HepG2 (cell line): ENCODE data around the gene AGTPBP1. TPM values are rescaled to one million over a fixed set of nuclear protein-coding genes. Genes with fewer than 3 reads are reported as not detected.

Experiments used
- FOXA1 ChIP-seq, 2 experiments: fragments of 450-650 bp in 1 of 2; sonication (generic) in 1 of 2; formaldehyde crosslinking in 1 of 2; IDR thresholded peaks; 2 replicates each; pipeline versions ENCODE4 v1.4.0 to v1.6.1; 2016 to 2020; ENCODE audit warnings: missing genetic modification reagents in 1 of 2
- PHF8 ChIP-seq: sonication (generic); formaldehyde crosslinking; IDR thresholded peaks from 2 replicates; pipeline ENCODE4 v1.5.0; 2020; ENCODE audit warnings: missing genetic modification reagents
- PITX1 ChIP-seq: sonication (generic); formaldehyde crosslinking; IDR thresholded peaks from 2 replicates; pipeline ENCODE4 v1.5.1; 2020; ENCODE audit warnings: mild to moderate bottlenecking, missing genetic modification reagents
- RORA ChIP-seq: sonication (generic); formaldehyde crosslinking; IDR thresholded peaks from 2 replicates; pipeline ENCODE4 v1.5.0; 2020; ENCODE audit warnings: mild to moderate bottlenecking, missing genetic modification reagents, moderate library complexity
- SOX5 ChIP-seq: IDR thresholded peaks from 2 replicates; pipeline ENCODE4 v1.6.1; 2016; ENCODE audit warnings: borderline replicate concordance
- TBX2 ChIP-seq: sonication (generic); formaldehyde crosslinking; IDR thresholded peaks from 2 replicates; pipeline ENCODE4 v1.5.0; 2020; ENCODE audit warnings: missing genetic modification reagents, mild to moderate bottlenecking, borderline replicate concordance
- TEAD3 ChIP-seq: optimal IDR thresholded peaks from 2 replicates; pipeline ENCODE3; 2016; ENCODE audit warnings: borderline replicate concordance
- ZBTB3 ChIP-seq: sonication (generic); formaldehyde crosslinking; IDR thresholded peaks from 2 replicates; pipeline ENCODE4 v1.4.0; 2020; ENCODE audit warnings: low read depth, mild to moderate bottlenecking, moderate library complexity, missing genetic modification reagents, borderline replicate concordance
- ZKSCAN5 ChIP-seq: sonication (generic); formaldehyde crosslinking; IDR thresholded peaks from 2 replicates; pipeline ENCODE4 v1.5.1; 2020; ENCODE audit warnings: mild to moderate bottlenecking, missing genetic modification reagents
- ZNF292 ChIP-seq: sonication (generic); formaldehyde crosslinking; IDR thresholded peaks from 2 replicates; pipeline ENCODE4 v1.8.1; 2022; ENCODE audit warnings: mild to moderate bottlenecking, low read depth, missing genetic modification reagents, borderline replicate concordance
- ZSCAN25 ChIP-seq: sonication (generic); formaldehyde crosslinking; IDR thresholded peaks from 2 replicates; pipeline ENCODE4 v1.8.0; 2022; ENCODE audit warnings: mild to moderate bottlenecking, missing genetic modification reagents
- polyA plus RNA-seq, 8 experiments: library from polyadenylated mRNA; depleted of rRNA in 3 of 8; stranded (reverse) in 7 of 8; unstranded in 1 of 8; fragments of >200 nt; fragmentation: Illumina TruSeq in 4 of 8; extraction: Trizol in 4 of 8; gene quantifications; 2 replicates each; pipeline versions ENCODE4 v1.2.1 to v1.2.3, GENCODE V29; 2011 to 2016; ENCODE audit warnings: low read depth in 4 of 8, missing spikeins in 1 of 8, mixed read lengths in 1 of 8; ENCODE audit not compliant: insufficient read depth in 1 of 8
- total RNA-seq, 5 experiments: library from RNA; depleted of rRNA; stranded (reverse); fragments of >200 nt; fragmentation: Illumina TruSeq; extraction: Trizol; gene quantifications; 2 replicates each; pipeline ENCODE4 v1.2.3, GENCODE V29; 2016; ENCODE audit warnings: low read depth in 1 of 5
- TF ChIP-seq, protein P1 (sequence below), 2 experiments: sonication (generic) in 1 of 2; formaldehyde crosslinking in 1 of 2; IDR thresholded peaks; 2 replicates each; pipeline versions ENCODE4 v1.5.1 to v1.6.1; 2011 to 2020; ENCODE audit warnings: borderline replicate concordance in 1 of 2, low read depth in 1 of 2, low read length in 1 of 2, mild to moderate bottlenecking in 1 of 2, missing genetic modification reagents in 1 of 2, moderate library complexity in 1 of 2
- TF ChIP-seq, protein P2 (sequence below): sonication (generic); formaldehyde crosslinking; IDR thresholded peaks from 2 replicates; pipeline ENCODE4 v1.5.0; 2020; ENCODE audit warnings: missing genetic modification reagents
- TF ChIP-seq, protein P3 (sequence below): IDR thresholded peaks from 2 replicates; pipeline ENCODE4 v1.6.1; 2012; ENCODE audit warnings: low read depth, low read length, improper control_type of control experiment
- TF ChIP-seq, protein P4 (sequence below): sonication (generic); formaldehyde crosslinking; IDR thresholded peaks from 2 replicates; pipeline ENCODE4 v1.5.0; 2020; ENCODE audit warnings: missing genetic modification reagents
- TF ChIP-seq, protein P5 (sequence below): sonication (generic); formaldehyde crosslinking; IDR thresholded peaks from 2 replicates; pipeline ENCODE4 v1.4.0; 2020; ENCODE audit warnings: missing genetic modification reagents, low read depth, mild to moderate bottlenecking, borderline replicate concordance

AGTPBP1 gene
- total and polyA plus RNA-seq, 2 of the 13 experiments (the other 11 are each of a cell fraction or from before 2014, with no cell fraction given): 9.7 to 22.3 TPM

DNA sequence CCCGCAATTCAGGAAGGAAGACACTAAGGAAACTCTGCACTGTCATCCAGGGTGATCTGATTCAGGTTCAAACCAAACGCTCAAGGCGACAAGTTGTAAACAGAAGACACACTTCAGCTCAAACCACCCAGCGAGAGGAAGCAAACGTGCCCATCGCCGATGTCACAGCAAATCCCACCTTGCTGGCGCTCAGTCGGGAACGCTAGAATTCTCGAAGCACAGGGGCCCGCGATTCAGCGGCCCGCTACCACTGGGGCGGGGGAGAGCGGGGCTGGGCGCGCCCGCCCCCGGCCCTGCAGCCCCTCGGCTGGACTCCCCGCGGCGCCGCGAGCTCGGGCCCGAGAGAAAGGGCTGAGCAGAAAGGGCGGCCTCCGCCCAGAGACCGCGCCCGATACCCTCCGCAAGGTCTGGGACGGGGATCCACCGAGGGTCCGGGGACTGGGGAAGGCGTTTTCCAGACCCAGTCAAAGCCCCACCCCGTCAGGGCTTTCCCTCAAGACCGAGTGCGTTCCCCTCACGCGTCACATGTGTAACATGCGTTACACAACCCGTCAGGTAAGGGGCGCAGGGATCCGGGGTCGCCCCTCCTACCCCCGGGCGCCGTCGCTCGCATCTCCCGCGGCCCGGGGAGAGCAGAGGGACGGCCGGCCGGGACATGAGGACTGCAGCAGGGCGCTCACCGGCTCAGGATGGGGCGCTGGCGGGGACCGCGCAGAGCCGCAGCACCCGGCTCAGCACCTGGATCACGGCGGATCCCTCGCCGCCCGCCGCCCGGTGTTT is 469 bp downstream of the AGTPBP1 start (continued):
- TF ChIP-seq, protein P1, sequence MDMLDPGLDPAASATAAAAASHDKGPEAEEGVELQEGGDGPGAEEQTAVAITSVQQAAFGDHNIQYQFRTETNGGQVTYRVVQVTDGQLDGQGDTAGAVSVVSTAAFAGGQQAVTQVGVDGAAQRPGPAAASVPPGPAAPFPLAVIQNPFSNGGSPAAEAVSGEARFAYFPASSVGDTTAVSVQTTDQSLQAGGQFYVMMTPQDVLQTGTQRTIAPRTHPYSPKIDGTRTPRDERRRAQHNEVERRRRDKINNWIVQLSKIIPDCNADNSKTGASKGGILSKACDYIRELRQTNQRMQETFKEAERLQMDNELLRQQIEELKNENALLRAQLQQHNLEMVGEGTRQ (IDR thresholded peaks at IDR 0.05; ENCODE audit: low read depth, low read length): 0 out of 2 replicates have a peak, but pooled peaks have one; percentile 11
- TF ChIP-seq, protein P1 (CRISPR knock-in tag; IDR thresholded peaks at IDR 0.05; ENCODE audit: borderline replicate concordance): no peak
- TF ChIP-seq ZNF292: 0 out of 2 replicates have a peak, but pooled peaks have one; percentile 11
- no peak for TF ChIP-seq PITX1 (CRISPR knock-in tag)
- TF ChIP-seq, protein P2, sequence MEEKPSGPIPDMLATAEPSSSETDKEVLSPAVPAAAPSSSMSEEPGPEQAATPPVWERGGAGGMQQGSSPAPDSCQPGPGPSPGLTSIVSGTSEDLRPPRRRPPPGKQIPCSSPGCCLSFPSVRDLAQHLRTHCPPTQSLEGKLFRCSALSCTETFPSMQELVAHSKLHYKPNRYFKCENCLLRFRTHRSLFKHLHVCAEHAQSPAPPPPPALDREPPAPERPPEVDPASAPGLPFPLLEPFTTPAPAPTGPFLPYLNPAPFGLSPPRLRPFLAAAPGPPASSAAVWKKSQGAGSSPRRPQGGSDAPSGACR (CRISPR knock-in tag): no peak
- TF ChIP-seq, protein P3, sequence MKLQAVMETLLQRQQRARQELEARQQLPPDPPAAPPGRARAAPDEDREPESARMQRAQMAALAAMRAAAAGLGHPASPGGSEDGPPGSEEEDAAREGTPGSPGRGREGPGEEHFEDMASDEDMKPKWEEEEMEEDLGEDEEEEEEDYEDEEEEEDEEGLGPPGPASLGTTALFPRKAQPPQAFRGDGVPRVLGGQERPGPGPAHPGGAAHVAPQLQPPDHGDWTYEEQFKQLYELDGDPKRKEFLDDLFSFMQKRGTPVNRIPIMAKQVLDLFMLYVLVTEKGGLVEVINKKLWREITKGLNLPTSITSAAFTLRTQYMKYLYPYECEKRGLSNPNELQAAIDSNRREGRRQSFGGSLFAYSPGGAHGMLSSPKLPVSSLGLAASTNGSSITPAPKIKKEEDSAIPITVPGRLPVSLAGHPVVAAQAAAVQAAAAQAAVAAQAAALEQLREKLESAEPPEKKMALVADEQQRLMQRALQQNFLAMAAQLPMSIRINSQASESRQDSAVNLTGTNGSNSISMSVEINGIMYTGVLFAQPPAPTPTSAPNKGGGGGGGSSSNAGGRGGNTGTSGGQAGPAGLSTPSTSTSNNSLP: no peak
- no peak for TF ChIP-seq ZBTB3 (CRISPR knock-in tag)
- TF ChIP-seq SOX5 (CRISPR knock-in tag): no peak
- TF ChIP-seq, protein P4, sequence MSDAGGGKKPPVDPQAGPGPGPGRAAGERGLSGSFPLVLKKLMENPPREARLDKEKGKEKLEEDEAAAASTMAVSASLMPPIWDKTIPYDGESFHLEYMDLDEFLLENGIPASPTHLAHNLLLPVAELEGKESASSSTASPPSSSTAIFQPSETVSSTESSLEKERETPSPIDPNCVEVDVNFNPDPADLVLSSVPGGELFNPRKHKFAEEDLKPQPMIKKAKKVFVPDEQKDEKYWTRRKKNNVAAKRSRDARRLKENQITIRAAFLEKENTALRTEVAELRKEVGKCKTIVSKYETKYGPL (CRISPR knock-in tag): peak; percentile 45; the same call in 1 of the 2 replicates
- TF ChIP-seq ZKSCAN5: no peak
- peak; percentile 31; the same call in 1 of the 2 replicates for TF ChIP-seq TBX2 (CRISPR knock-in tag)
- no peak for TF ChIP-seq RORA (CRISPR knock-in tag)
- TF ChIP-seq ZSCAN25 (CRISPR knock-in tag): no peak; the same call in 1 of the 2 replicates
- no peak for TF ChIP-seq TEAD3
- no peak for TF ChIP-seq FOXA1 (IDR thresholded peaks at IDR 0.05)
- TF ChIP-seq FOXA1 (CRISPR knock-in tag; IDR thresholded peaks at IDR 0.05): peak; percentile 70
- TF ChIP-seq, protein P5, sequence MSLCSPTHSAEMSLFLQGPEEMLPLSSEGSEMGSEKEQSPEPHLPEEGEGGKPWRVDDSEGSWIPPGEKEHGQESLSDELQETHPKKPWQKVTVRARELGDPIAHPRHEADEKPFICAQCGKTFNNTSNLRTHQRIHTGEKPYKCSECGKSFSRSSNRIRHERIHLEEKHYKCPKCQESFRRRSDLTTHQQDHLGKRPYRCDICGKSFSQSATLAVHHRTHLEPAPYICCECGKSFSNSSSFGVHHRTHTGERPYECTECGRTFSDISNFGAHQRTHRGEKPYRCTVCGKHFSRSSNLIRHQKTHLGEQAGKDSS (CRISPR knock-in tag): peak; percentile 5; the same call in 1 of the 2 replicates
- peak; percentile 59 for TF ChIP-seq PHF8 (CRISPR knock-in tag)
